HG03064 (cell line): ENCODE measurements around the gene ZSCAN5A.
"Not testable (repeated sequence)": the region's sequence is repeated elsewhere in the genome, so short reads cannot be mapped to it uniquely, and the experiment has no call there.

ENCODE experiments used
- ATAC-seq: cut with Tn5 transposase; IDR thresholded peaks from one replicate; pipeline ENCODE4 v1.9.1; 2021; ENCODE audit warnings: low read depth; ENCODE audit not compliant: unreplicated experiment

Gene ZSCAN5A

DNA sequence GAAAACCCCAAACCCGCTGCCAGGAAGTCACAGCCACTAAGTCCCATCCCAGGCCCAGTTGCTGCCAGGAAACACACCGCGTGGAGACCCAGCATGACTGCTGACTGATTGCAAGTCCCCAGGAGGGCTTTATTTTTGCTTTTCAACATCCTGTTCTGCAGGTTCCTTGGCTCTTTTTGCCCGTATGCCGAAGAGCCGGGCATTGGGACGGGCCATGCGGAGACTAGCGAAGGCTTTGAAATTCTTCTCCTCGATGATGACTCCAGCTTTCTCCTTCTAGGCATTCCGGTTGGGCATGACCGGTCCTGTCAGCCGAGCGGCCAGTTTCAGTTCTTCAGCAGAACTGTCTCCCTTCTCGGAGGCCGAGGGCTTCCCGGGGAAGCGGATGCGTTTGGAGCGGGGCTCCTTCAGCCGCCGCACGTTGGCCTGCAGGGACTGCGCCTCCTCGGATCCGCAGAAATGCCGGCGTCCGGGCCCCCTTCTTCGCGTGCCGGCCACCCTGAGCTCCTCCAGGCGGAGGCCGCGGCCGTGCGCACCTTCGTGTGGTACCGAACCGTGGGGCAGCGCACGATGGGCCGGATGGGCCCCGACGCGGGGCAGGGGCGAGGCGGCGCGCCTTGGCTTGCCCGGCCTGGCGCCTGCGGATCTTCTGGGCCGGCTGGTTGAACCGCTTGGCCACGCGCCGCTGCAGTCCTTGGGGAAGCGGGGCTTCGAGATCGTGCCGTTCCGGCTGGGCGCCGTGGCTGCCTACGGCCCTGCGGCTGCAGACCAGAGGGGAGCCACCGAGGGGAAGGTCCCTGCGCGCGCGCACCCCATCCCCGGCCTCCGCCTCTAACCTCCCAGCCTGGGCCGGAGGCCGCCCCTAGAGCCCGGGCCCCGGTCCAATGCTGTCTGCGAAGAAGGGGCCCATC, 97.3 kb downstream of the ZSCAN5A start:
- no peak for ATAC-seq

DNA sequence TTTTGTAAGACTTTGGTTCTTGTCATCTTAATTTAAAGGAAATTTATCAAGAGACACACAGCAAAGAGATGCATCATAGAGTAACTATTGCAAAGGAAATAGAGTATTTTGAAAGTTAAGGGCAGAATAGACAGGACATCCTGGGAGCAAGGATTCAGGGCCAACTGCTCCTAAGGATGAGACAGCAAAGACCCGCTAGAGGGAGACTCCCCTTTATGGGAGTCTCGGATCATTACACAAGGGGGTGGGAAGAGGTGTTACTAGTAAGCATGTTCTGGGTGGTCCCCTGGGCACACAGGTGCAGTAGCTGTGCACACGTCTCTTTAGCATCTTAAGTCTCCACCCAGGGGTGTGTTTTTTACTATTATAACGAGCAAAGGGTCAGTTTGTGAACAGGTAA, 102.9 kb downstream of the ZSCAN5A start:
- ATAC-seq = no peak

DNA sequence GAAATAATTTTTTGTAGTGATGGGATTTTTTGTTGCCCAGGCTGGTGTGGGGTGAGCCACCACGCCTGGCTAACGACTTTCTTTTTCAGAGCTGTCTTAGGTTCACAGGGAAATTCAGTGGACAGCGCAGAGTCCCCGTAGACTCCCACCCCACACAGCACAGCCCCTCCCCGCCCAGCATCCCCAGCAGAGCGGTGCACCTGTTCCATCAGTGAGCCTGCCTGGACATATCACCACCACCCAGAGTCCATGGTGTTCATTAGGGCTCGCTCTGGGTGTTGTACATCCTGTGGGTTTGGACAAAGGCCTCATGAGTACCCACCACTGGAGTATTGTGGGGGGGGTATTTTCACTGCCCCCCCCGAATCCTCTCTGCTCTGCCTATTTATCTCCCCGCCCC, 104.6 kb downstream of the ZSCAN5A start:
- not testable (repeated sequence) for ATAC-seq

DNA sequence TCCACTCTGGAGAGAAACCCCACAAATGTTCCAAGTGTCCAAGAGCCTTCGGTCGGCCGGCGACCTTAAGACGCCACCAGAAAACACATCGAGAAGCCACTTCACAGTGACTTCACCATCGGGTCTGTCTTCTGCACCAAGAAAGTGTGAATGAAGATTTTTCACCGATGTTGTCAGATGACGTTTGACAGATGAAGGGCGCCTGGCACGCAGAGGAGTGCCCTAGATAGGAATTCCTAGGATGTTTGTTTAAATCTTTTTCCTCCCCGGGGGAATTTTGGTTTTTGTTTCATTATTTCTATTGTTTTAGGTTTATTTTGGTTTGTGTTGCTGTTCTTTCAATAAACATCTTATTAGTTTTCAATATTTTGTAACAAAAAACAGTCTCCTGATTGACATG, 105.5 kb downstream of the ZSCAN5A start:
- ATAC-seq = no peak

DNA sequence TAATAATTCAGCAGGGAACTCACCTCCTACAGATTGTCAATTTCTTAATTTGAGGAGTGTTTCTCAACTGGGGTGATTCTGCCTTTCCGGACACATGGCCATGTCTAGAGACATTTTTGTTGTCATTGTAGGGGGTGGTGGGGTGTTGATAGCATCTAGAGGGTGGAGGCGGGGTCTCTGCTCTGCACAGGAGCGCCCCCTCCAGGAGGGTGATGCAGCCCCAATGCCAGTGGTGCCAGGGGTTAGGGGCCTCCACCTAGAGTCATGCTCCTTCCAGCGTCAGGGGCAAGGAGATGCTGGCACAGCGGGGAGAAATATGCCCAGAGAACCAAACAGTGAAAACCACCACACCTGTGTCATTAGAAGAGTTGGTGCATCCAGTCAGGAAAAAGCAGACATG, 107.1 kb downstream of the ZSCAN5A start:
- not testable (repeated sequence) for ATAC-seq

DNA sequence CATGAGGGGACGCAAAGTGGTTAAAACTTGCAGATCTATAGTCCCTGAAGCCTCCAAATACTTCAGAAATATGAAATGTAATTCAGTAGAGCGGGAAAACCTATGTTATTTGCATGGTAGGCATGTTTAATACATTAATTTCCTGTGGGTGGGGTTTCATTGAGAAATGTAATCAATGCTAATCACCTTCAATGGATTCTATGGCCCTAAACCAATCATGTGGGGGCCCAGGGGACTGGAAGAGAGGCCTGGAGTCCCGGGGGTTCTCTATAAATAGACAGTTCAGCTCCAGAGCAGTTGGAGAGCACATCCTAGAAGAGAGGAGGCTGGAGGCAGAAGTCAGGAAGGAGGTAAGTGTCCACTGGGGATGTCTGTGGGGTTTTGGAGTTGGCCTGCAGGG, 112.7 kb downstream of the ZSCAN5A start, which contains the start of gene ZSCAN5C:
ZSCAN5C (plus strand) TSS at position 301 of the 400 bp plus-strand sequence. CDS start 3,641 bp downstream, outside the sequence.
- no peak for ATAC-seq

DNA sequence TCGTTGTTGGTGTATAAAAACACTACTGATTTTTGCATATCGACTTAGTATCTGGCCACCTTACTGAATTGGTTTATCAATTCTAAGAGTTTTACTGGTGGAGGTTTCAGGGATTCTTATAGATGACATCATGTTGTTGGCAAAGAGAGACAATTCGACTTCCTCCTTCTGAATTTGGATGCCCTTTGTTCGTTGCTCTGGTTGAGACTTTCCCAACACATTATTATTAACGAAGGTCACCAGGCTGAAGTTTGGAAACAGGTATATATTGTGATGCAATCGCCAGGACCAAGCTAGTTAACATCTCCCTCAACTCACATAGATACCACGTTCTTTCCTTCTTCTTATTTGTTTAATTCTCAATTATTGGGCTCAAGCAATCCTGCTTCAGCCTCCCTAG, 115.0 kb downstream of the ZSCAN5A start:
- no peak for ATAC-seq

DNA sequence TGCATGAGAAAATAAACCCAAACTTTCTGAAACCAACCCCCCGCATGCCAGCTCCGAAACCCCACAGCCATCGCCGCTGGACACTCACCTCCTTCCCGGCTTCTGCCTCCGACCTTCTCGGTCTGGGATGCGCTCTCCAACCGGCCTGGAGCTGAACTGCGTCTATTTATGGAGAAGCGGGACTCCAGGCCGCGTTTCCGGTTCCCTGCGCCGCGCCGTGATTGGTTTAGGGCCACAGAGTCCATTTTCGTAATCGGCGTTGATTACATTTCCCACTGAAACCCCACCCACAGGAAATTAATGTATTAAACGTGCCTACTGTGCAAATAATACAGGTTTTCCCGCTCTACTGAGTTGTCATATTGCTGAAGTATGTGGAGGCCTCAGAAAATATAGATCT, 117.0 kb downstream of the ZSCAN5A start, which contains the start of gene ZSCAN5B:
ZSCAN5B (minus strand) TSS at position 138 of the 400 bp plus-strand sequence. CDS start 4,731 bp downstream, outside the sequence.
- not testable (repeated sequence) for ATAC-seq

DNA sequence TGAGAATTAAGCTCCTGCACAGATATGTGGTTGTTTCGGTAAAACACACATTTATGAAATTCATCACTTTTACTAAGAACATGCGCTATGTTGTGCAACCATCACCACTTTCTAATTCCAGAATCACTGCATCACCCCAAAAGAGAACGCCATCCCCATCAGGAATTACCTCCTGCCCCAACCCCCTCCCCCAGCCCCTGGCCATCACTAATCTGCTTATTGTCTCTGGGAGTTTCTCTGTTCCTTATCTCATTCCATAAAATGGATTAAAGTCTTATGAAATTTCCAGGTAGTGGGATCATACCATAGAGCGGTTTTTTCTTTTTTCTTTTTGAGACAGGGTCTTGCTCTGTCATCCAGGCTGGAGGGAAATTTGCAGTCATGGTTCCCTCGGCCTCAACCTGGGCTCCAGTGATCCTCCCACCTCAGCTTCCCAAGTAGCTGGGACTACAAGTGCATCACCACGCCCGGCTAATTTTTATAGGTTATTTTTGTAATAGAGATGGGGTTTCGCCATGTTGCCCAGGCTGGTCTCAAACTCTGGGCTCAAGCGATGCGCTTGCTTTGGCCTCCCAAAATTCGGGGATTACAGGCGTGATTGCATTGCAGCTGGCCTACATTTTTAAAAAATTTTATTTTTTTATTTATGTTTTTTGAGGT, 120.5 kb downstream of the ZSCAN5A start:
- ATAC-seq = no peak

DNA sequence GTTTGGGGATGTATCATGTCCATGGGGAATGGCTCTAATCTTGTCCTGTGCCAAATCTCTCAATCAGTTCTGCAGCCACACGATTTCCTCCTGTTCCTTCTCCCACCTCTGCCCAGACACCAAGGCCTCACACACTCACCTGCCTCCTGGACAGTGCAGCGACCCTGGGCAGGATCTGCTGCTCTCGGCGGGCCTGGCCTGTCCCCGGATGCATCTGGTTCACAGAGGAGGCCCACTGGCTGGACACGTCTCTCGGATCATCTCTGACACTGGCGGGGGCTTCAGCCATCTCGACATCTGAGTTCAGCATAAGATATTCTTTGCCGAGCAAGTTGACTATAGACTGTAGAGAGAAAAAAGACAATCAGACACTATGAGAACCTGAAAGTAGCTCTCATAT, 122.9 kb downstream of the ZSCAN5A start:
- no peak for ATAC-seq

DNA sequence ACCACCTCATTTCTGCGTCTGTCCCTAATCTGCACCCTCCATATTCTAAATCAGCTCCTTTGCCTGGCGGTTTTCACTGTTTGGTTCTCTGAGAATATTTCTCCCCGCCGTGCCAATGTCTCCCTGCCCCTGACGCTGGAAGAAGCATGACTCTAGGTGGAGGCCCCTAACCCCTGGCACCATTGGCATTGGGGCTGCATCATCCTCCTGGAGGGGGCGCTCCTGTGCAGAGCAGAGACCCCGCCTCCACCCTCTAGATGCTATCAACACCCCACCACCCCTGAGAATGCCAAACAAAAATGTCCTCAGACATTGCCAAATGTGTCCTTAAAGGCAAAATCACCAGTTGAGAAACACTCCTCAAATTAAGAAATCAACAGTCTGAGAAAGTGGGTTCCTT, 123.5 kb downstream of the ZSCAN5A start:
- ATAC-seq = no peak

DNA sequence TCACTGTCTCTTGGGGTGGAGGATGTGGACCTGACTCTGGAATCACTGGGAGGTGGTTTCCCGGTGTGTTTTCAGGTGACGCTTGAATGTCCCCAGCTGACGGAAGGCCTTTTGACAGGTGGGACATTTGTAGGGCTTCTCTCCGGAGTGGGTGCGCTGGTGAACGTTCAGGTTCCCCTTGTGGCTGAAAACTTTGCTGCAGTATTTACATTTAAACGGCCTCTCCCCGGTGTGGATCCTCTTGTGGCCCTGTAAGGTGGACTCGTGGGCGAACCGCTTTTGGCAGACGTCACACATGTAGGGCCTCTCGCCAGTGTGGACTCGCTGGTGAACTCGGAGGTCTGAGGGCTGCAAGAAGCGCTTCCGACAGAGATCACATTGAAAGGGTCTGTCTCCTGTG, 124.9 kb downstream of the ZSCAN5A start:
- ATAC-seq = no peak

DNA sequence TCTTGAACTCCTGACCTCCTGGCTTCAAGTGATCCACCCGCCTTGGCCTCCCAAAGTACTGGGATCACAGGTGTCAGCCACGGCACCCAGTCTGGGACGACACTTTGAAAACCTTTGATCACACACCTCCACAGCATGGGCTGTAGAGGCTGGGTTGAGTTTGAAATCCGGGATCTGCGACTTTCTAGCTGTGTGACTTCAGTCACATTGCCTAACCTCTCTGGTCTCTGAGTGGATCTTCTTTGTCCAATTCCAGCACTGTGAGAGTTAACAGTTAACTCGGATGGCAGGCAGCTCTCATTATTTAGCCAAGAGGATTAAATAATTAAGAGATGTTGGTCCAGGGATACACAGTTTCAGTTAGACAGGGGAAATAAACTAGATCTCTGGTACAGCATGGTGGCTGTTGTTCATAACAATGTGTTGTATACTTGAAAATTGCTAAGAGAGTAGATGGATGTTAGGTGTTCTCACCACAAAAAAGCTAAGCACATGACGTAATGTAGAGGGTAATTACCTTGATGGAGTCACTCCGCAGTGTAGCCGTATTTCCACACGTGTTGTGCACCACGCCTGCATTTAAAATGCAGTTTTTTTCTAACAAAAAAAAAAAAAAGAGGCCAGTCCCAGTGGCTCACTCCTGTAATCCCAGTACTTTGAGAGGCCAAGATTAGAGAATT, 136.9 kb downstream of the ZSCAN5A start:
- no peak for ATAC-seq

DNA sequence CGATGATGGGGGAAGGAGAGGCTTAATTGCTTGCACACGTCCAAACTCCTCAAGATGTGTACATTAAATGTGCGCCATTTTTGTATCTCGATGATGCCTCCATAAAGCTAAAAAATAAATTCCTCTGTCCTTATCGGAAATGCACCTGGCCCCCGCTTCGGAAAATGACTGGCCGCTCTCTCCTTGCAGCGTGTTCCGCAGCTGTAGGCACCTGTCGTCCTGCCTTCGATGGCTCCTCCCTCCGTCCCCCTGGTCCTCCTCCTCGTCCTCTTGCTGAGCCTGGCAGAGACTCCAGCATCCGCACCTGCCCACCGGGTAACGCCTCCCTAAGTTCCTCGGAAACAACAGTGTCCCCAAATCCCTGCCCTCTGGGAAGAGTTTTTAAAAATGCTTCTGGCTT, 137.8 kb downstream of the ZSCAN5A start:
- ATAC-seq = no peak

DNA sequence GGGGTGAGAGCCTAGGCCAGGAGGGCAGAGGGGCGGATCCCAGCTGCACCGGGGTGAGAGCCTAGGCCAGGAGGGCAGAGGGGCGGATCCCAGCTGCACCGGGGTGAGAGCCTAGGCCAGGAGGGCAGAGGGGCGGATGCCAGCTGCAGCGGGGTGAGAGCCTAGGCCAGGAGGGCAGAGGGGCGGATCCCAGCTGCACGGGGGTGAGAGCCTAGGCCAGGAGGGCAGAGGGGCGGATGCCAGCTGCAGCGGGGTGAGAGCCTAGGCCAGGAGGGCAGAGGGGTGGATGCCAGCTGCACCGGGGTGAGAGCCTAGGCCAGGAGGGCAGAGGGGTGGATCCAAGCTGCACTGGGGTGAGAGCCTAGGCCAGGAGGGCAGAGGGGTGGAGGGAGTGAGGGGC, 138.3 kb downstream of the ZSCAN5A start:
- ATAC-seq = not testable (repeated sequence)

DNA sequence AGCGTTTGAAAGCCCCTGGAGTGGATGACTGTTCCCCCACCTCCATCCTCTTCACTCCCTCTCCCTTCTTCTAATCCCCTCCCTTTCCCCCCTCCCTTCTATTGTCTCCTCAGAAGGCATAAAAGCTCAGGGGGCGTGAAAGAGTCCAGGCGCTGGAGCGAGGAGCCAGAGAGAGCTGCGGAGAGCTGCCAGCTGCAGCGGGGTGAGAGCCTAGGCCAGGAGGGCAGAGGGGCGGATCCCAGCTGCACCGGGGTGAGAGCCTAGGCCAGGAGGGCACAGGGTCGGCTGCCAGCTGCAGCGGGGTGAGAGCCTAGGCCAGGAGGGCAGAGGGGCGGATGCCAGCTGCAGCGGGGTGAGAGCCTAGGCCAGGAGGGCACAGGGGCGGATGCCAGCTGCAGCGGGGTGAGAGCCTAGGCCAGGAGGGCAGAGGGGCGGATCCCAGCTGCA, 138.8 kb downstream of the ZSCAN5A start, which contains the start of gene GALP:
GALP (plus strand) TSS at position 148 of the 447 bp plus-strand sequence. CDS start 1,101 bp downstream, outside the sequence.
- ATAC-seq = not testable (repeated sequence)

DNA sequence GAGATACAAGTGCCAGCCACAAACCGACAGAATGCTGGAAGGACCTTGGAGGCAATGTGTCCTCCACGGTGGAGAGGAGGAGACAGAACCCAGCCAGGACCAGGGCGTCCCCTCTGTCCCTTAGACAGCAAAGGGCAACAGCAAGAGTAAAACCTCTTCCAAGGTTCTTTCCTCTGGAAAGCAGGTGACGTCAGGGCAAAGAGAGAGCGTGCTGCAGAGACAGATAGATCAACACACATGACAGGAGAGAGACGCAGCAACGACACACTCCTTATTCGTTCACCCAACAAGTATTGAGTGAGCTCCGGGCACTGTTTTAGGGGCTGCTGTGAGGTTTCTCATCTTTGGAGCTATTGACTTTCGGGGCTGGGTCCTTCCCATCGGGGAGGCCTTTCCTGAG, 140.1 kb downstream of the ZSCAN5A start:
- no peak for ATAC-seq

DNA sequence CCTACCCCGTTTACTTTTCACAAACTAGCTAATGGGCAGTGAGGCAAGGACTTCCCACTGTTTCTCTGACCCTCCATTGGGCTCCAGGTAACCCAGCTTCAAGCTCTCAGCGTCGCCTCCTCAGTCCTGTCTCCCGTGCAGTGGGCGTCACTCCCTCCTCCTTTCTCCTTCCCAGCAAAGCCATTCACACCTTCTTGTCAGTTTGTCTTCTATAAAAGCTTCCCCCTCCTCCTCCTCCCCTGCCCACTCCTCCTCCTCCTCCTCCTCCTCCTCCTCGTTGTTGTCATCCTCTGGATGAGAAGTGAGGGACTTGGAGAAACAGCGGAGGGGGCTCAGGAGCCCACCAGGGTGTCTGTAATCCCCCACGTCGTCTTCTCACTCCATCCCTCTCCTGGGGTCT, 140.6 kb downstream of the ZSCAN5A start:
- no peak for ATAC-seq
